Upper lobe of left lung (tissue), 4 donors: ENCODE measurements around the gene ATP11A.

ENCODE experiments used
- EP300 ChIP-seq, 4 donors: sonication (generic); formaldehyde crosslinking; IDR thresholded peaks; one replicate each; pipeline ENCODE4 v1.5.1; 2017; ENCODE audit warnings: antibody characterized with exemption in 4 of 4, control low read depth in 2 of 4
- POLR2A ChIP-seq, 4 donors: fragments of 450-650 bp; IDR thresholded peaks; one replicate each; pipeline ENCODE4 v1.5.1; 2016 to 2017; ENCODE audit warnings: antibody characterized with exemption in 4 of 4, mild to moderate bottlenecking in 2 of 4
- POLR2AphosphoS5 ChIP-seq, 2 donors: sonication (generic); formaldehyde crosslinking; IDR thresholded peaks; one replicate each; pipeline ENCODE4 v1.5.1; 2017; ENCODE audit warnings: antibody characterized with exemption in 2 of 2
- TF ChIP-seq, protein P1 (sequence below), 6 experiments: fragments of 450-650 bp in 4 of 6; fragments of 200-600 bp in 2 of 6; sonication (generic) in 2 of 6; IDR thresholded peaks; one replicate each; pipeline ENCODE4 v1.5.1; 2016 to 2019; ENCODE audit warnings: antibody characterized with exemption in 6 of 6

DNA sequence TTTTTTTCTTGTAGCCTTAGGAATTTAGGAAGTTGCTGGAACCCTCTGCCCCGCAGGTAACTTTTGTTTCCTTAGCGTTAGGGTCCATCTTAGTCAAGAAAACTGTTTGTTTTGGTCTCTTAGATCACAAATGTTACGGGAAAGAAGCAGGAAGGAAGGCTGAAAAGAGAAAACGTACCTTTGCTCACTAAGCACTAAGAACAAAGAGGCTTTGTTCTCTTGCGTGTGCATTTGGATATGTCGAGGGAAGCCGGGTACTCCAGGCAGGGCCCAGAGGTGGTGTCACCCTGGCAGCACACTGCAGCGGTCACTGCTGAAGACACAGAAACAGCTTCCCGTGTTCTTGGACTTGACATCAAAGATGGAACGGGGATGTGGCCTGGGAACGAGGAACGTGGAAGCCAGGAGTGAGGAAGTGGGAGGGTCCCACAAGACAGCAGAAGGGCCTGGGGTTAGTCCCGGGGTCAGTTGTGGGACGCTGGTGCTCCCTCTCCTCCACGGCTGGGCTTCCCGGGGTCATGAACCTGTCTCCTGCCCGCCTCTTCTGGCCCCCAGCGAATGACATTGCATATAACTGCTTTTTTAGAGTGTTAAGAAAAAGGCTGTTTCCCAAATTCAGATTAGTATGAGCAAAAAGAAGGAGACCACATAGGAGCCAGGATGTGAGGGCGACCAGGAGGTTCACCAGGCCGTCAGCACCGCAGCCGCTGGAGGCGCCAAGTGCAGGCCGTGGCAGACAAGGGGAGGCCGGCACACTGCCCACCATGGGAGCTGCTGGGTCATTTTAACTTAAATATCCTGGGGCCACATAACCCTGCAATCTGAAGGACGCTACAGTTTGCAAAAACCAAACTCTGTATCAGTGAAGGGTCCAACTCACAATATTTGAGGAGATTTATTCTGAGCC is 31.6 kb downstream of the ATP11A start:
- TF ChIP-seq POLR2AphosphoS5 (IDR thresholded peaks at IDR 0.05), result no peak
- TF ChIP-seq POLR2A (IDR thresholded peaks at IDR 0.05), result no peak
- TF ChIP-seq, protein P1, sequence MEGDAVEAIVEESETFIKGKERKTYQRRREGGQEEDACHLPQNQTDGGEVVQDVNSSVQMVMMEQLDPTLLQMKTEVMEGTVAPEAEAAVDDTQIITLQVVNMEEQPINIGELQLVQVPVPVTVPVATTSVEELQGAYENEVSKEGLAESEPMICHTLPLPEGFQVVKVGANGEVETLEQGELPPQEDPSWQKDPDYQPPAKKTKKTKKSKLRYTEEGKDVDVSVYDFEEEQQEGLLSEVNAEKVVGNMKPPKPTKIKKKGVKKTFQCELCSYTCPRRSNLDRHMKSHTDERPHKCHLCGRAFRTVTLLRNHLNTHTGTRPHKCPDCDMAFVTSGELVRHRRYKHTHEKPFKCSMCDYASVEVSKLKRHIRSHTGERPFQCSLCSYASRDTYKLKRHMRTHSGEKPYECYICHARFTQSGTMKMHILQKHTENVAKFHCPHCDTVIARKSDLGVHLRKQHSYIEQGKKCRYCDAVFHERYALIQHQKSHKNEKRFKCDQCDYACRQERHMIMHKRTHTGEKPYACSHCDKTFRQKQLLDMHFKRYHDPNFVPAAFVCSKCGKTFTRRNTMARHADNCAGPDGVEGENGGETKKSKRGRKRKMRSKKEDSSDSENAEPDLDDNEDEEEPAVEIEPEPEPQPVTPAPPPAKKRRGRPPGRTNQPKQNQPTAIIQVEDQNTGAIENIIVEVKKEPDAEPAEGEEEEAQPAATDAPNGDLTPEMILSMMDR (IDR thresholded peaks at IDR 0.05), result no peak
- no peak for TF ChIP-seq EP300 (IDR thresholded peaks at IDR 0.05)
